GM21447 (cell line): ENCODE data around the gene PLEKHG2.
"Not testable (repeated sequence)": the region's sequence is repeated elsewhere in the genome, so short reads cannot be mapped to it uniquely, and the experiment has no call there.

Experiments
- ATAC-seq: cut with Tn5 transposase; IDR thresholded peaks from one replicate; pipeline ENCODE4 v1.9.1; 2021; ENCODE audit not compliant: unreplicated experiment

PLEKHG2 gene

DNA sequence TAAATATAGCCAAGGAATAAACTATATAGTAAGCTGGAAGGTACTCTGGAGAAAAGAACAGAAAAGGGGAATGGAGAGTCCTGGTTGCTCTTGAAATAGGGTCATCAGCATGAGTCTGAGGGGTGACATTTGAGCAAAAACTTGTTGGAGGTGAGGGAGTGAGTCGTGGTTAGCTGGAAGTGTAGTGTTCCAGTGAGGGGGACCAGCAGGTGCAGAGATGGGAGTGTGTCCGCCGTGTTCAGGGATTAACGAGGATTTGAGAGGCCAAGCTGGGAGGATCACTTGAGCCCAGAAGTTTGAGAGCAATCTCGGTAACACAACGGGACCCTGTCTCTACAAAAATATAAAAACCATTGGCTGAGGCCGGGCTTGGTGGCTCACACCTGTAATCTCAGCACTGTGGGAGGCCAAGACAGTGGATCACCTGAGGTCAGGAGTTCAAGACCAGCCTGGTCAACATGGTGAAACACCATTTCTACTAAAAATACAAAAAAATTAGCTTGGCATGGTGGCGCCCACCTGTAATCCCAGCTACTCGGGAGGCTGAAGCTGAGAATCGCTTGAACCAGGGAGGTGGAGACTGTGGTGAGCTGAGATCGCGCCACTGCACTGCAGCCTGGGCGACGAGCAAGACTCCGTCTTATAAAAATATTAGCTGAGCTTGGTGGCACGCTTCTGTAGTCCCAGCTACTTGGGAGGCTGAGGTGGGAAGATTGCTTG is 34.1 kb downstream of the PLEKHG2 start:
- no peak for ATAC-seq

DNA sequence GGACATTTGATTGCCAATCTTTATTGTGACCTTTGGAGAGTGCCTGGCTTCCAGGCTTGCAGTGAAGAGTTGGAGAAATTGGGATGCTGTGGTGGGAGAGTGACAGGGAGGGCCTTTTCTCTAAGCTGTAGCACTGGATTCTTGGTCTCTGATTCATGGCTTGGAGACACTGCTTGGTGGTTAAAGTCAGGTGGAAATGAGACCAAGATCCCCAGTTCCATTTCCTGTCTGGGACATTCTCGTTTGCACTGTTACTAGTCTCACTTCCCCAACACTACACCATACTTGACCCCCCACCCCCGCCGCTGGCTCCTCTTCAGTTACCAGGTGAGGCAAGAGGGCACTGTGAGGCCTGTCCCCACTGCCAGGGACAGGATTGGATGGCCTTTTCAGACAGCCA is 35.8 kb downstream of the PLEKHG2 start:
- peak; percentile 49 for ATAC-seq

DNA sequence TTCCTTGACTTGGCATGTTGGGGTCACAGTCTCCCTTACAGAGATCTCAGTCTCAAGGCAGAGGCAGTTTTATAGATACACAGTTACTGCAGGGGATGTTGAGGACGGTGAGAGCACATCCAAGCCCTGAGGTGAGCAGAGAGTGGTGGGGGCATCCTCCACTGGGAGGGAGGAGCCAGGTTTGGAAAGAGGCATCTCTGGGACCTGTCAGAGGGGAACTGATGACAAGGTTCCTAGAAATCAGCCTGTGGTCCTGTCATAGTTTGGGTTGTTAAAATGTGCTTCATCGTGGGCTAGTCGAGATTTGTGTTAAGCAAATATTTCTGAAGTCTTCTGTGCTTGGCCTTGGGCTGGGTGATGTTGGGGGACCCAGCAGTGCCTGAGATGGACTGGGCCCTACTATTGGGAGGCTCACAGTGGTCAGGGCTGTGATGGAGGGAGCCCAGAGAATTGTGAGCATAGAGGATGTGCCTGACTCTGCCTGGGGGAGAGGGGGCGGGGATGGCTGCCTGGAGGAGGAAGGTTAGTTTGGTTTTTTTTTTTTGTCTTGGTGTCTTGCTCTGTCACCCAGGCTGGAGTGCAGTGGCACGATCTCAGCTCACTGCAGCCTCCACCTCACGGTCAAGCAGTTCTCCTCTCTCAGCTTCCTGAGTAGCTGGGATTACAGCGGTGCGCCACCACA is 36.8 kb downstream of the PLEKHG2 start:
- no peak for ATAC-seq

DNA sequence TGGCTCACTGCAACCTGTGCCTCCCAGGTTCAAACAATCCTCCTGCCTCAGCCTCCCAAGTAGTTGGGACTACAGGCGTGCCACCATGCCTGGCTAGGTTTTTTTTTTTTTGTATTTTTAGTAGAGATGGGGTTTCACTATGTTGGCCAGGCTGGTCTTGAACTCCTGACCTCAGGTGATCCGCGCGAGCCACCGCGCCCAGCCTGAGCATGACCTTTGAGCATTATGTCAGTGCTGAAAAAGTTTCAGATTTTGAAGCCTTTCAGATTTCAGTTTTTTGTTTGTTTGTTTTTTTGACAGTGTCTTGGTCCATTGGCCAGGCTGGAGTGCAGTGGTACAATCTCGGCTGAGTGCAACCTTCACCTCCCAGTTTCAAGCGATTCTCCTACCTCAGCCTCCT is 38.8 kb downstream of the PLEKHG2 start:
- not testable (repeated sequence) for ATAC-seq

GRCh38 chr19:39463403-39463802 is 50.9 kb downstream of the PLEKHG2 start:
- no peak for ATAC-seq

- ATAC-seq = no peak
Observed at GRCh38 chr19:39465956-39466747, 53.7 kb downstream of the PLEKHG2 start.

GRCh38 chr19:39467941-39468340 is 55.5 kb downstream of the PLEKHG2 start:
- ATAC-seq = no peak

DNA sequence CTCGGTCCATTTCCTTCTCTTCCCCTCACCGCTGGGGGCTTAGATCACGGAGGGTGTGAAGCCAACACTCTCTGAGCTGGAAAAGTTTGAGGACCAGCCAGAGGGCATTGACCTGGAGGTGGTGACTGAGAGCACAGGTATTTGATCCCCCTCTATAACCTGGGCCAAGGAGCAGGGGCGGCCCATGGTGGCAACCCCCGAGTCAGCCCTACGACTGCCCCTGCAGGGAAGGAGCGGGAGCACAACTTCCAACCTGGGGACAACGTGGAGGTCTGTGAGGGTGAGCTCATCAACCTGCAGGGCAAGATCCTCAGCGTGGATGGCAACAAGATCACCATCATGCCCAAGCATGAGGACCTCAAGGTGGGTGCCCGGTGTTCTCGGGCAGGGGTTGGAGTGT is 56.6 kb downstream of the PLEKHG2 start:
- no peak for ATAC-seq

DNA sequence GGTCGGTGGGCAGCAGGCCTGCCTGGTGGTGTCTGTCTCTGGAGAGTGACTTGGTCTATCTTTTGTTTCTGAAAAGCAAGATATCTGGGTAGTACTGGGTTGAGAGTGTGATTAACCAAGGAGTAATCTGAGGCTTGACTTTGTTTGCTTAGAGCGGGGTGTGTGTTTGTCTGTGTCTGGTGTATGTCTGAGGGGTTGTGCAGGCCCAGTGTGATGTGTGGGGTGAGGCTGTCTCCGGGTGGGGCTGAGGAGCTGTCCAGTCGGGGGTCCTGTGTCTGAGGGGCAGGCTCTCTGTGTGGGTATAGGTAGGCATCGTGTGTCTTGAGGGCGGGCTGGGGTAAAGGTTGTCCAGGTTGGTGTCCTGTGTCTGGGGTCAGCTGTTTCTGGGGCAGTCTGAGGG is 57.1 kb downstream of the PLEKHG2 start:
- no peak for ATAC-seq

DNA sequence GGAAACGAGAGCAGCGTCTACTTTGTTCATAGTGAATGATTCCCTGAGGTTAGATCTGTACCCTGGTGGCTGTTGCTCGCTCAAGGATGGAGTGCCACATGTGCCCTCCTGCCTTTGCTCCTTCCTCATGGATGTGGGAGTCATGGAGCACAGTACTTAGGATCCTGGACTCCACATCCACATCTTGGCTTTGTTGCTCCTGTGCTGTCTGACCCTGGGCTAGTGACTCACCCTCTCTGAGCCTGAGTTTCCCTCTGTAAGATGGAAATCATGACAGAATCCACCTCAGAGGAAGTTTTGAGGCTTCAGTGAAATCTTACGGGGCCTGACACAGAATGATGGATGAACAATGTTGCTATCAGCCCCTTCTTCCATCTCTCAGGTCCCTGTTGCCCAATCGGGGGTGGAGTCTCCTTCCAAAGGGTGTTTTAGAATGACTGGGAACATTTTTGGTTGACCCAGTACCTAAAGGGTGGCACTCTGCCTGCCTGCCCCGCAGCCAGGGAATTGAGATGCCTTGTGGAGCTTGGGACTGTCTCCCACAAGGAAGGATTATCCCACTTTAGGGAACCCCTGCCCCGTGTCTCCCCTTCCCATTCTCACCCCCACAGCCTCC is 58.4 kb downstream of the PLEKHG2 start:
- no peak for ATAC-seq

GRCh38 chr19:39471756-39472536 is 59.5 kb downstream of the PLEKHG2 start:
- no peak for ATAC-seq

DNA sequence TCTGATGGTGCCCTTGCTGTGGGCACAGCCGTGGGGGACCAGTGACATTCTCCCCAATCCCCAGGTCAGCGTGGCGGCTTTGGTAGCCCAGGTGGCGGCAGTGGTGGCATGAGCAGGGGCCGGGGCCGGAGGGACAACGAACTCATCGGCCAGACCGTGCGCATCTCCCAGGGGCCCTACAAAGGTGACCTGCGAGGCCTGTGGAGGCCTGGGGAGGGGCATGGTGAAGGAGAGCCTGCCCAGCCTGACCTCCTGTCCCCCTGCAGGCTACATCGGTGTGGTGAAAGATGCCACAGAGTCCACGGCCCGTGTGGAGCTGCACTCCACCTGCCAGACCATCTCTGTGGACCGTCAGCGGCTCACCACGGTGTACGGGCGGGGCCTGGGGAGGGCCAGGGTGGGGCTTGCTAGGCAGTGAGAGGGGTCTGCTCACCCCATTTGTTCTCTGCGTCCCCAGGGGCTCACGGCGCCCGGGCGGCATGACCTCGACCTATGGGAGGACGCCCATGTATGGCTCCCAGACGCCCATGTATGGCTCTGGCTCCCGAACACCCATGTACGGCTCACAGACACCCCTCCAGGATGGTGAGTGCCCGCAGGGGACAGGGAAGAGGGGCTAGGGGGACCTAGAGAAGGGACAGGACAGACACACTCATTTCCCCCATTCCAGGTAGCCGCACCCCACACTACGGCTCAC is 60.4 kb downstream of the PLEKHG2 start:
- no peak for ATAC-seq

GRCh38 chr19:39473443-39473960 is 61.0 kb downstream of the PLEKHG2 start:
- ATAC-seq = no peak

GRCh38 chr19:39474139-39474620 is 61.7 kb downstream of the PLEKHG2 start:
- no peak for ATAC-seq

GRCh38 chr19:39475748-39476147 is 63.3 kb downstream of the PLEKHG2 start:
- ATAC-seq = no peak
